Activated CD4-positive, alpha-beta T cell treated with anti-CD3 and anti-CD28 coated beads for 24 hours (primary cell): Measurements from ENCODE around the gene C16orf95.

ENCODE experiments used
- DNase-seq, 2 donors: peaks; one replicate each; pipeline ENCODE4 v3.0.0-alpha.2; 2020; ENCODE audit warnings: low read depth in 2 of 2

Gene C16orf95

GRCh38 chr16:87332150-87332549 lies 15.0 kb upstream of the C16orf95 start:
- no peak for DNase-seq

- DNase-seq = no peak
Measured at GRCh38 chr16:87331241-87331801, 14.1 kb upstream of the C16orf95 start.

- no peak for DNase-seq
Measured at GRCh38 chr16:87330646-87331045, 13.5 kb upstream of the C16orf95 start.

- DNase-seq = no peak
Measured at GRCh38 chr16:87330257-87330624, 13.0 kb upstream of the C16orf95 start.

- DNase-seq = no peak
Measured at GRCh38 chr16:87329436-87330256, 12.5 kb upstream of the C16orf95 start.

GRCh38 chr16:87328846-87329245 lies 11.7 kb upstream of the C16orf95 start:
- DNase-seq = no peak

GRCh38 chr16:87327798-87328495 lies 10.8 kb upstream of the C16orf95 start:
- DNase-seq = no peak

GRCh38 chr16:87326151-87326571 lies 9.0 kb upstream of the C16orf95 start:
- no peak for DNase-seq

GRCh38 chr16:87325423-87325858 lies 8.2 kb upstream of the C16orf95 start:
- DNase-seq = no peak

- DNase-seq = peak; percentile 10 to 12
Measured at GRCh38 chr16:87324411-87325275, 7.5 kb upstream of the C16orf95 start.

GRCh38 chr16:87323727-87324410 lies 6.7 kb upstream of the C16orf95 start:
- no peak for DNase-seq

GRCh38 chr16:87322833-87323726 lies 5.9 kb upstream of the C16orf95 start:
- no peak for DNase-seq

GRCh38 chr16:87322360-87322759 lies 5.2 kb upstream of the C16orf95 start:
- no peak for DNase-seq

GRCh38 chr16:87321336-87322107 lies 4.3 kb upstream of the C16orf95 start:
- no peak for DNase-seq

GRCh38 chr16:87320510-87321227 lies 3.5 kb upstream of the C16orf95 start:
- no peak for DNase-seq

- DNase-seq = no peak
Measured at GRCh38 chr16:87319997-87320491, 2.9 kb upstream of the C16orf95 start.

GRCh38 chr16:87319011-87319410 lies 1.8 kb upstream of the C16orf95 start:
- no peak for DNase-seq
